ENCODE measurements around the gene FBN2. TPM values are rescaled to one million over a fixed set of nuclear protein-coding genes. Genes with fewer than 3 reads are reported as not detected.

The FBN2 gene
- total and polyA plus RNA-seq, 2 donors (not counting 1 experiment from before 2014, with no cell fraction given), result 43.1 to 80.1 TPM

DNA sequence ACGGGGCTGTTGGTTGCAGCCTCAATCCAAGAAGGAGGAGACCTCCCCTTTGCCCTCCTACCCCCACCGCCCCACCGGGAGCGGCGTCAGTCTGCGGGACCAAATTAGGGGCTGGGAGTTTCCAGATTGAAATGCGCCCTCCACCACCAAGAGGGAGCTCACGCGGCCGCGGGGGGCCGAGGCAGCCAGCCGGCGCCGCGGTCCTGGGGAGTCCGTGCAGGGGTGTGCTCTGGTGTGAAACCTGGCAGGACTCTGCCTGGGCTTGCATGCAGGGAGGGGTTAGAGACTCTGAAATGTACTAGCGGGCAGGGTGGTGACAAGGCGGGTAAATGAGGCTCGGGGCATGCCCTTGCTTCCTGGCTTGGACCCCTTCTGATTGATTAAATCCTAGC, 989 bp upstream of the FBN2 start:
- Histone ChIP-seq H3K9me3 (ENCODE audit: control insufficient read depth, insufficient read depth, low read depth, low read length) (no peaks in the 10 kb centered on the region), H3K9ac (ENCODE audit: insufficient read depth, low read length) (no peak overlapping the region)

DNA sequence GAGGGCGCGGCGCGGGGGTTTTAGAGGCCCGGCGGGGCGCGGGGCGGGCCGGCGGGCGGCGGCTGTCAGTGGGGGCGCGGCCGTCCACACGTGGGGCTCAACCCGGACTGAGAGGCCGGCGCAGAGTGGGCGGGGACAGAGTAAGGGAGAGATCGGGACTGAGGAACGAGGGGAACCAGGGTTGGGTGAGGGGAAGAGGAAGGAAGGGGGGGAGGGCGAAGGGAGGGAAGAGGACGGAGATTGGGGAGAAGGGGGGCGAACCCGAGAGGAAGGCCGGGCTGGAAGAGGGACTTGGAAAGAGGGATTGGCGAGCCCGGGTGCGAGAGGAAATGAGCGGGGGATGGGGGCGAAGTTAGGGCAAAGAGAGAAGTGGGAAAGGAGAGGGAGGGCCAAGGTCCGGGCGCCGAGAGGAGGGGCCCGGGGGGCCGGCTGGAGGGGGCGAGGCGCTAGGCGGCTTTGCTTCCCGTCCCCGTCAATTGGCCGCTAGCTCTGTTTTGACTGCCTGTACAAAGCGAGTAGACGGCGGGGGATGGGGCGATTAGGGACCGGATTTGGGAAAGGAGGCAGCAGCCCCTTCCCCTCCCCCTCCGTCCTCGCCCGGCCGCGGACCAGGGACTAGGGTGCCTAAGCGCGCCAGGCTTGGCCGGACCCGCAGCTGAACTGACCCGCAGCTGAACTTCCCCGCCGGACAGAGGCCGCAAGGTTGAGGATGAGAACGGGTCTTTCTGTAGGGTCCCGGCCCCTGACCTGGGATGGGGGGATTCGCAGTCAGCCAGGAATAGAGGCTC, 399 bp upstream of the FBN2 start:
- Histone ChIP-seq H3K27me3 (ENCODE audit: control insufficient read depth, insufficient read depth, low read length) (no peaks in the 10 kb centered on the region), H3K79me2 (ENCODE audit: control insufficient read depth, insufficient read depth, low read length) (no peaks in the 10 kb centered on the region), H3K9ac (ENCODE audit: insufficient read depth, low read length) (no peak overlapping the region), H3K36me3 (ENCODE audit: control insufficient read depth, insufficient read depth, low read length) (no peaks in the 10 kb centered on the region), H3K4me1 (ENCODE audit: control insufficient read depth, extremely low read depth, insufficient read depth, low read length) (no peaks in the 10 kb centered on the region), H3K27ac (ENCODE audit: insufficient read depth, low read length) (no peak overlapping the region), H3K4me2 (ENCODE audit: extremely low read depth, insufficient read depth, low read length) (peak overlapping the region; percentile 73), H3K9me3 (ENCODE audit: control insufficient read depth, insufficient read depth, low read depth, low read length) (no peaks in the 10 kb centered on the region), H4K20me1 (ENCODE audit: control insufficient read depth, extremely low read depth, insufficient read depth, low read length) (no peaks in the 10 kb centered on the region), H3K4me3 (replicated peaks in 1 of 4; ENCODE audit: control extremely low read depth in 1 of 4, insufficient read depth in 1 of 4, low read depth in 3 of 4, low read length in 4 of 4) (peak overlapping the region; percentile 59 to 68 (median 66)), H2AFZ (ENCODE audit: low read length) (peak overlapping the region; percentile 55)
- DNase-seq (ENCODE audit: low read depth in 2 of 2), result peak; percentile 77 to 82
- peak; percentile 36 for TF ChIP-seq EZH2 (IDR thresholded peaks at IDR 0.05; ENCODE audit: low read length, missing control alignments)
- TF ChIP-seq, protein P1, sequence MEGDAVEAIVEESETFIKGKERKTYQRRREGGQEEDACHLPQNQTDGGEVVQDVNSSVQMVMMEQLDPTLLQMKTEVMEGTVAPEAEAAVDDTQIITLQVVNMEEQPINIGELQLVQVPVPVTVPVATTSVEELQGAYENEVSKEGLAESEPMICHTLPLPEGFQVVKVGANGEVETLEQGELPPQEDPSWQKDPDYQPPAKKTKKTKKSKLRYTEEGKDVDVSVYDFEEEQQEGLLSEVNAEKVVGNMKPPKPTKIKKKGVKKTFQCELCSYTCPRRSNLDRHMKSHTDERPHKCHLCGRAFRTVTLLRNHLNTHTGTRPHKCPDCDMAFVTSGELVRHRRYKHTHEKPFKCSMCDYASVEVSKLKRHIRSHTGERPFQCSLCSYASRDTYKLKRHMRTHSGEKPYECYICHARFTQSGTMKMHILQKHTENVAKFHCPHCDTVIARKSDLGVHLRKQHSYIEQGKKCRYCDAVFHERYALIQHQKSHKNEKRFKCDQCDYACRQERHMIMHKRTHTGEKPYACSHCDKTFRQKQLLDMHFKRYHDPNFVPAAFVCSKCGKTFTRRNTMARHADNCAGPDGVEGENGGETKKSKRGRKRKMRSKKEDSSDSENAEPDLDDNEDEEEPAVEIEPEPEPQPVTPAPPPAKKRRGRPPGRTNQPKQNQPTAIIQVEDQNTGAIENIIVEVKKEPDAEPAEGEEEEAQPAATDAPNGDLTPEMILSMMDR (conservative IDR thresholded peaks at IDR 0.05 in 1 of 2, IDR thresholded peaks at IDR 0.05 in 1 of 2; ENCODE audit: low read depth in 1 of 2, low read length in 2 of 2), result no peak

More for the DNA sequence above, 989 bp upstream of the FBN2 start:
- Histone ChIP-seq H4K20me1 (ENCODE audit: control insufficient read depth, extremely low read depth, insufficient read depth, low read length) (no peaks in the 10 kb centered on the region), H3K36me3 (ENCODE audit: control insufficient read depth, insufficient read depth, low read length) (no peaks in the 10 kb centered on the region), H3K27me3 (ENCODE audit: control insufficient read depth, insufficient read depth, low read length) (no peaks in the 10 kb centered on the region), H3K27ac (ENCODE audit: insufficient read depth, low read length) (no peak overlapping the region), H2AFZ (ENCODE audit: low read length) (no peak overlapping the region), H3K79me2 (ENCODE audit: control insufficient read depth, insufficient read depth, low read length) (no peaks in the 10 kb centered on the region), H3K4me1 (ENCODE audit: control insufficient read depth, extremely low read depth, insufficient read depth, low read length) (no peaks in the 10 kb centered on the region), H3K4me3 (replicated peaks in 1 of 4; ENCODE audit: control extremely low read depth in 1 of 4, insufficient read depth in 1 of 4, low read depth in 3 of 4, low read length in 4 of 4) (peak overlapping the region; percentile 59 to 68 (median 66)), H3K4me2 (ENCODE audit: extremely low read depth, insufficient read depth, low read length) (peak overlapping the region; percentile 72)
- TF ChIP-seq, protein P1 (conservative IDR thresholded peaks at IDR 0.05 in 1 of 2, IDR thresholded peaks at IDR 0.05 in 1 of 2; ENCODE audit: low read depth in 1 of 2, low read length in 2 of 2), result peak in 1 of 2 donors; percentile 5
- TF ChIP-seq EZH2 (IDR thresholded peaks at IDR 0.05; ENCODE audit: low read length, missing control alignments), result no peak
- DNase-seq (ENCODE audit: low read depth in 2 of 2), result peak; percentile 13 to 22

DNA sequence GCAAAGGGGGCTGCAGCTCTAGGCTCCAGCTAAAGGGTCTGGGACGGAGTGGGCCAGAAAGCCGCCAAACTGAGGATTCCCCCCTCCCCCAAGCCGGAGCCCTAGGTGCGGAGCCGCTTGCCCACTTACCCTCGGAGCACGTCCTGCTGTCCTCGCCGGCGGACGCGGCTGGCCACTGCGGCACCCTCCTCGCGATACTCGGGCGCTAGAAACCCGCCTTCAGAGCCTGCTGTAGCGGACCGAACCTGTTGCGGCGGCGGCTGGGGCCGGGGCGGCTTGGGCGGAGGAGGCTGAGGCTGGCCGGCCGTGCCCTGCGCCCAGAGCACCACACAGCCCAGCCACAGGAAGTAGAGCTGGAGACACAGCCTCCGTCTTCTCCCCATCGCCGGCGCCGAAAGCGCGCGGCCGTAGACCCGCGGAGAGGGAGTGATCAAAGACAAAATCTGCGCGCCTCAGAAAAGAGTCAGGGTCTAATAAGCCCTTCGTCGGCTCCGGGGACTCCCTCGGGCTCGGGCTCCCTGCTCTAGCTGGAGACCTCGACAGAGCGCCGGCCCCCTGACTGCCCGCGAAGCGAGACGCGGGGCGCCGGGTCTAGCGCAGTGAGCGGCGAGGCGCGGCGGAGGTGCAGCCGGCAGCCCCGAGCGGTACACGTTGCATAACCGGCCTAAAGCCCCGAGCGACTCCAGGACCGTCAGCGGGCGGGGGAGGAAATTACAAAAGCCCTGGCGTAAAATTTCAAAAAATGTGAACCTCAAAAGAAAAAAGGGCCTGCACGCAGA, 635 bp downstream of the FBN2 start:
- peak; percentile 64 for DNase-seq (ENCODE audit: low read depth in 2 of 2)
- Histone ChIP-seq H3K9me3 (ENCODE audit: control insufficient read depth, insufficient read depth, low read depth, low read length) (no peaks in the 10 kb centered on the region), H3K79me2 (ENCODE audit: control insufficient read depth, insufficient read depth, low read length) (no peaks in the 10 kb centered on the region), H2AFZ (ENCODE audit: low read length) (peak overlapping the region; percentile 49), H4K20me1 (ENCODE audit: control insufficient read depth, extremely low read depth, insufficient read depth, low read length) (no peaks in the 10 kb centered on the region), H3K36me3 (ENCODE audit: control insufficient read depth, insufficient read depth, low read length) (no peaks in the 10 kb centered on the region), H3K27me3 (ENCODE audit: control insufficient read depth, insufficient read depth, low read length) (no peaks in the 10 kb centered on the region), H3K4me2 (ENCODE audit: extremely low read depth, insufficient read depth, low read length) (peak overlapping the region; percentile 73), H3K4me1 (ENCODE audit: control insufficient read depth, extremely low read depth, insufficient read depth, low read length) (no peaks in the 10 kb centered on the region), H3K4me3 (replicated peaks in 1 of 4; ENCODE audit: control extremely low read depth in 1 of 4, insufficient read depth in 1 of 4, low read depth in 3 of 4, low read length in 4 of 4) (peak overlapping the region; percentile 59 to 72 (median 68)), H3K27ac (ENCODE audit: insufficient read depth, low read length) (no peak overlapping the region), H3K9ac (ENCODE audit: insufficient read depth, low read length) (peak overlapping the region; percentile 49)
- TF ChIP-seq, protein P1 (conservative IDR thresholded peaks at IDR 0.05 in 1 of 2, IDR thresholded peaks at IDR 0.05 in 1 of 2; ENCODE audit: low read depth in 1 of 2, low read length in 2 of 2), result no peak
- TF ChIP-seq EZH2 (IDR thresholded peaks at IDR 0.05; ENCODE audit: low read length, missing control alignments), result no peak

All from fibroblast of lung (primary cell).